Spleen (tissue), 11 donors: ENCODE results near the gene HDAC4. TPM values are rescaled to one million over a fixed set of nuclear protein-coding genes. Genes with fewer than 3 reads are reported as not detected.

Source experiments
- DNase-seq: peaks from one replicate; pipeline ENCODE4 v3.0.0-alpha.2; 2020
- H3K27ac ChIP-seq, 8 donors: fragments of 200-600 bp; sonication (generic) in 7 of 8; 1 replicate in 4 of 8; 2 replicates in 4 of 8; pipeline versions ENCODE4 v1.5.0 to v1.8.0; 2016 to 2021; ENCODE audit warnings: inconsistent platforms in 4 of 8, mild to moderate bottlenecking in 4 of 8, moderate library complexity in 1 of 8
- H3K27me3 ChIP-seq, 7 donors: fragments of 200-600 bp; sonication (generic) in 6 of 7; replicated peaks in 1 of 7; 1 replicate in 4 of 7; 2 replicates in 3 of 7; pipeline versions ENCODE4 v1.5.0 to v1.8.0; 2016 to 2021; ENCODE audit warnings: inconsistent platforms in 3 of 7, mild to moderate bottlenecking in 1 of 7
- H3K36me3 ChIP-seq, 6 donors: fragments of 200-600 bp; sonication (generic) in 5 of 6; 1 replicate in 4 of 6; 2 replicates in 2 of 6; pipeline versions ENCODE4 v1.5.0 to v1.8.0; 2016 to 2021; ENCODE audit warnings: inconsistent platforms in 2 of 6
- H3K4me1 ChIP-seq, 6 donors: fragments of 200-600 bp; sonication (generic) in 5 of 6; 1 replicate in 3 of 6; 2 replicates in 3 of 6; pipeline versions ENCODE4 v1.5.0 to v1.8.0; 2016 to 2021; ENCODE audit warnings: inconsistent platforms in 3 of 6
- H3K4me3 ChIP-seq, 8 donors: fragments of 200-600 bp; sonication (generic) in 7 of 8; 1 replicate in 4 of 8; 2 replicates in 4 of 8; pipeline versions ENCODE4 v1.5.0 to v1.8.0; 2016 to 2021; ENCODE audit warnings: inconsistent platforms in 4 of 8, mild to moderate bottlenecking in 4 of 8, moderate library complexity in 2 of 8
- H3K9me3 ChIP-seq, 8 donors: fragments of 200-600 bp; sonication (generic) in 7 of 8; 1 replicate in 4 of 8; 2 replicates in 4 of 8; pipeline versions ENCODE4 v1.5.0 to v1.8.0; 2016 to 2021; ENCODE audit warnings: inconsistent platforms in 4 of 8
- CTCF ChIP-seq, 11 experiments: fragments of 200-600 bp in 7 of 11; fragments of 450-650 bp in 4 of 11; sonication (generic) in 4 of 11; IDR thresholded peaks in 8 of 11; conservative IDR thresholded peaks in 3 of 11; 1 replicate in 7 of 11; 2 replicates in 4 of 11; pipeline versions ENCODE4 v1.4.0 to v1.8.0; 2016 to 2021; ENCODE audit warnings: antibody characterized with exemption in 11 of 11, inconsistent platforms in 4 of 11, mild to moderate bottlenecking in 1 of 11
- POLR2A ChIP-seq, 3 donors: fragments of 450-650 bp; IDR thresholded peaks; one replicate each; pipeline ENCODE4 v1.5.1; 2017; ENCODE audit warnings: antibody characterized with exemption in 3 of 3, mild to moderate bottlenecking in 1 of 3
- POLR2AphosphoS5 ChIP-seq, 3 donors: sonication (generic); formaldehyde crosslinking; IDR thresholded peaks; one replicate each; pipeline ENCODE4 v1.5.1; 2017; ENCODE audit warnings: antibody characterized with exemption in 3 of 3
- WGBS, 5 donors: extraction: QIAGEN DNeasy Blood & Tissue Kit in 3 of 5; methylation state at CpG; one replicate each; pipeline versions ENCODE4 v1.1.5 to v1.1.7; 2013 to 2018; 5-methylcytosine and 5-hydroxymethylcytosine counted together
- intact Hi-C: fragments of 100-400 bp; cut with DNase I; formaldehyde crosslinking; loops from one replicate; pipeline ENCODE4 v1.15.0; 2023; ENCODE audit warnings: low total_unique reads
- microRNA-seq, 3 donors: library from miRNA; unstranded; fragments of <30 nt; microRNA quantifications; one replicate each; pipeline versions ENCODE4 to v1.1.0, GENCODE V29; 2019 to 2020
- polyA plus RNA-seq, 3 donors: library from polyadenylated mRNA; stranded (reverse); fragments of 200-250 nt; gene quantifications; one replicate each; pipeline ENCODE4 v1.2.1, GENCODE V29; 2013
- small RNA-seq, 4 donors: library from RNA; depleted of rRNA; stranded (forward); fragments of <200 nt; gene quantifications; one replicate each; pipeline ENCODE3, GENCODE V24; 2016
- total RNA-seq, 7 donors: library from RNA; depleted of rRNA in 3 of 7; stranded (reverse); fragments of >200 nt in 3 of 7; fragmentation: NEBNext Ultra II Directional in 4 of 7; extraction: Animal tissue kit (Norgen Biotek cat#: 25700) in 4 of 7; gene quantifications; one replicate each; pipeline versions ENCODE4 v1.1.0 to v1.2.1, GENCODE V29; 2016 to 2021
- donor health status: healthy with polysubstance abuse.
- donor health status: DM: no; HTN: no; CAD: no; lungs with moderate emphysema.
- donor health status: DM: no; HTN: no; CAD: no.
- donor health status: Bipolar disorder and iron deficiency.
- donor health status: healthy.
- donor health status: DM: no; HTN: no; CAD: no.
- donor health status: DM: yes; HTN: yes; CAD: no.

HDAC4 gene
- total and polyA plus RNA-seq, 10 donors = 3.2 to 122 (median 69.5) TPM

- DNase-seq = peak; percentile 64
These were observed 401.5 kb downstream of the HDAC4 start for GRCh38 chr2:238999291-238999741.

GRCh38 chr2:238998801-238999200 lies 402.0 kb downstream of the HDAC4 start:
- Histone ChIP-seq H3K27ac (no peak overlapping the region), H3K9me3 (peaks cover 0 to 37% (median 20%) of the 10 kb centered on the region in 8 donors), H3K27me3 (peaks cover 0 to 38% (median 0%) of the 10 kb centered on the region in 7 donors), H3K36me3 (no peaks in the 10 kb centered on the region), H3K4me3 (no peak overlapping the region), H3K4me1 (no peaks in the 10 kb centered on the region)
- no peak for DNase-seq
- TF ChIP-seq CTCF (IDR thresholded peaks at IDR 0.05 in 8 of 11, conservative IDR thresholded peaks at IDR 0.05 in 3 of 11) = no peak
- TF ChIP-seq POLR2AphosphoS5 (IDR thresholded peaks at IDR 0.05) = no peak
- TF ChIP-seq POLR2A (IDR thresholded peaks at IDR 0.05) = no peak
- 79 to 84% (median 83%) methylated on average over 6 of the region's 6 CpGs for WGBS, 5 donors
- intact Hi-C loops = no loop called here

More at GRCh38 chr2:238999291-238999741, 401.5 kb downstream of the HDAC4 start:
- H3K27me3 ChIP-seq = peaks cover 0 to 43% (median 0%) of the 10 kb centered on the region in 7 donors
- intact Hi-C loops = no loop called here
- 73 to 81% (median 75%) methylated on average over 10 of the region's 10 CpGs for WGBS, 5 donors
- H3K4me1 ChIP-seq = no peaks in the 10 kb centered on the region
- H3K9me3 ChIP-seq = peaks cover 0 to 32% (median 16%) of the 10 kb centered on the region in 8 donors
- H3K36me3 ChIP-seq = no peaks in the 10 kb centered on the region
- no peak overlapping the region for H3K27ac ChIP-seq
- no peak overlapping the region for H3K4me3 ChIP-seq
- TF ChIP-seq POLR2AphosphoS5 (IDR thresholded peaks at IDR 0.05) (no peak), POLR2A (IDR thresholded peaks at IDR 0.05) (no peak), CTCF (IDR thresholded peaks at IDR 0.05 in 8 of 11, conservative IDR thresholded peaks at IDR 0.05 in 3 of 11) (no peak)

Small RNAs within 50 kb of the gene (microRNA-seq; reads per million reads assigned to microRNA genes)
- gene MIR2467 = 0 reads per million in 3 donors
- 0 reads per million in 3 donors for gene MIR4269
- gene MIR4440 = 0 reads per million in 3 donors
- gene MIR4441 = 0 reads per million in 3 donors

Small RNAs within 50 kb of the gene (small RNA-seq; reads per million reads assigned to genes)
- gene MIR2467 (0.40 to 1.7 (median 1.5) reads per million in 4 donors), gene MIR4269 (0 reads per million in 4 donors), gene MIR4440 (0 reads per million in 4 donors), gene MIR4441 (0 reads per million in 4 donors)
